HFF-Myc (cell line): ENCODE results near the gene ARL16.

Source experiments
- DNase-seq: peaks from one replicate; pipeline ENCODE4 v3.0.0-alpha.2; 2011; ENCODE audit warnings: low read depth; ENCODE audit errors: extremely low read depth
- H3K4me3 ChIP-seq: replicated peaks from 2 replicates; pipeline ENCODE4 v1.5.1; 2011; ENCODE audit warnings: low read depth, mild to moderate bottlenecking, control low read depth, low read length
- CTCF ChIP-seq: IDR thresholded peaks from 2 replicates; pipeline ENCODE4 v1.5.1; 2012; ENCODE audit warnings: mild to moderate bottlenecking, low read depth, low read length, control low read depth; ENCODE audit errors: missing control alignments

ARL16 gene, protein sequence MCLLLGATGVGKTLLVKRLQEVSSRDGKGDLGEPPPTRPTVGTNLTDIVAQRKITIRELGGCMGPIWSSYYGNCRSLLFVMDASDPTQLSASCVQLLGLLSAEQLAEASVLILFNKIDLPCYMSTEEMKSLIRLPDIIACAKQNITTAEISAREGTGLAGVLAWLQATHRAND

GRCh38 chr17:81683584-81684441 lies at the start of gene ARL16, which contains the start of gene HGS:
Gene ARL16, minus strand, starts transcription at chr17:81683797. Its CDS starts 44 bp downstream, at chr17:81683753.
Gene HGS, plus strand, starts transcription at chr17:81684011. Its CDS starts 56 bp downstream, at chr17:81684067.
- TF ChIP-seq CTCF, result no peak
- DNase-seq, result peak; percentile 95
- peak within 1 kb of the TSS; percentile 96 for H3K4me3 ChIP-seq

- TF ChIP-seq CTCF, result no peak
- no peak overlapping the region for H3K4me3 ChIP-seq
- DNase-seq, result no peak
Observed at GRCh38 chr17:81727324-81728031, 43.9 kb upstream of the ARL16 start.

- H3K4me3 ChIP-seq, result no peak overlapping the region
- TF ChIP-seq CTCF, result no peak
- no peak for DNase-seq
Observed at GRCh38 chr17:81726004-81726403, 42.4 kb upstream of the ARL16 start.

GRCh38 chr17:81725439-81725838 lies 41.8 kb upstream of the ARL16 start:
- no peak for TF ChIP-seq CTCF
- no peak for DNase-seq
- H3K4me3 ChIP-seq, result no peak overlapping the region

DNA sequence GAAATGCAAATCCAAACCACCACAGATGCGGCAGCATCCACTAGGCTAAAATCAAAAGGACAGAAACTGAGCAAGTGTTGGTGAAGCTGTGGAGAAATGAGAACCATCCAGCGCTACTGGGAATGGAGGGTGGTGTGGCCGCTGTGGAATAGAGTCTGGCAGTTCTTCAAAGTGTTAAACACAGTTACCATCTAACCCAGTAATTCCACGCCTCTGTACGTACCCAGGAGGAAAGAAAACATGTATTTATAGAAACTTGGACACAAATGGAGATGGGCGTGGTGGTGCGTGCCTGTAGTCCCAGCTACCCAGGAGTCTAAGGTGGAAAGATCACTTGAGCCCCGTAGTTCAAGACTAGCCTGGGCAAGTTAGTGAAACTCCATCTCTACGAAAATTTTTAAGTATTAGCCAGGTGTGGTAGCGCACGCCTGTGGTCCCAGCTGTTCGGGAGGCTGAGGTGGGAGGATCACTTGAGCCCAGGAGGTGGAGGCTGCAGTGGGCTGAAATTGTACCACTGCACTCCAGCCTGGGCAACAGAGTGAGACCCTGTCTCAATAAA lies 40.1 kb upstream of the ARL16 start:
- DNase-seq, result no peak
- no peak for TF ChIP-seq CTCF
- H3K4me3 ChIP-seq, result no peak overlapping the region
